SK-N-SH treated with all-trans-retinoic acid at 6 μM for 48 hours (cell line): ENCODE data around the gene CAND1.

Experiments
- ATAC-seq: fragments of 200-7000 bp; cut with Tn5 transposase; 3 replicates; pipeline ENCODE4 v1.9.1; 2020; ENCODE audit warnings: mild to moderate bottlenecking, moderate library complexity
- ARNTL ChIP-seq: fragments of 450-650 bp; formaldehyde crosslinking; IDR thresholded peaks from 2 replicates; pipeline ENCODE4 v1.5.0; 2020; ENCODE audit warnings: low read depth, mild to moderate bottlenecking, moderate library complexity, borderline replicate concordance
- CSDC2 ChIP-seq: fragments of 250-450 bp; sonication (Bioruptor Pico); IDR thresholded peaks from 2 replicates; pipeline ENCODE4 v1.5.0; 2020; ENCODE audit warnings: mild to moderate bottlenecking, moderate library complexity
- GLIS3 ChIP-seq: fragments of 250-450 bp; sonication (Bioruptor Pico); IDR thresholded peaks from 2 replicates; pipeline ENCODE4 v1.5.0; 2020; ENCODE audit warnings: mild to moderate bottlenecking, moderate library complexity
- ISL1 ChIP-seq: fragments of 250-450 bp; sonication (Bioruptor Pico); IDR thresholded peaks from 2 replicates; pipeline ENCODE4 v2.1.2; 2022; ENCODE audit warnings: mild to moderate bottlenecking, moderate library complexity
- PATZ1 ChIP-seq: fragments of 250-450 bp; sonication (Bioruptor Pico); IDR thresholded peaks from 2 replicates; pipeline ENCODE4 v1.8.0; 2020; ENCODE audit warnings: mild to moderate bottlenecking, moderate library complexity, borderline replicate concordance
- POU6F1 ChIP-seq: fragments of 250-450 bp; sonication (Bioruptor Pico); IDR thresholded peaks from 2 replicates; pipeline ENCODE4 v1.8.0; 2021; ENCODE audit warnings: low read depth, mild to moderate bottlenecking, moderate library complexity, borderline replicate concordance
- PPARA ChIP-seq: fragments of 250-450 bp; sonication (Bioruptor Pico); IDR thresholded peaks from 2 replicates; pipeline ENCODE4 v1.5.0; 2020; ENCODE audit warnings: mild to moderate bottlenecking, borderline replicate concordance
- RARB ChIP-seq: fragments of 250-450 bp; sonication (Bioruptor Pico); IDR thresholded peaks from 2 replicates; pipeline ENCODE4 v1.8.0; 2021; ENCODE audit warnings: mild to moderate bottlenecking, moderate library complexity
- SNAI2 ChIP-seq: fragments of 250-450 bp; sonication (Bioruptor Pico); IDR thresholded peaks from 2 replicates; pipeline ENCODE4 v1.5.0; 2020; ENCODE audit warnings: mild to moderate bottlenecking, moderate library complexity
- TOX ChIP-seq: fragments of 250-450 bp; sonication (Bioruptor Pico); IDR thresholded peaks from 2 replicates; pipeline ENCODE4 v1.8.0; 2021; ENCODE audit warnings: mild to moderate bottlenecking, moderate library complexity, borderline replicate concordance
- TSHZ2 ChIP-seq: fragments of 250-450 bp; sonication (Bioruptor Pico); IDR thresholded peaks from 2 replicates; pipeline ENCODE4 v1.5.0; 2020; ENCODE audit warnings: mild to moderate bottlenecking, moderate library complexity
- ZC3H10 ChIP-seq: fragments of 250-450 bp; sonication (Bioruptor Pico); IDR thresholded peaks from 2 replicates; pipeline ENCODE4 v1.5.1; 2021; ENCODE audit warnings: mild to moderate bottlenecking, moderate library complexity
- ZFP3 ChIP-seq: fragments of 250-450 bp; sonication (Bioruptor Pico); IDR thresholded peaks from 2 replicates; pipeline ENCODE4 v1.5.0; 2020; ENCODE audit warnings: mild to moderate bottlenecking, moderate library complexity
- ZFP30 ChIP-seq: fragments of 450-650 bp; formaldehyde crosslinking; IDR thresholded peaks from 2 replicates; pipeline ENCODE4 v1.5.0; 2022; ENCODE audit warnings: mild to moderate bottlenecking, moderate library complexity
- ZNF565 ChIP-seq: fragments of 450-650 bp; formaldehyde crosslinking; conservative IDR thresholded peaks from 2 replicates; pipeline ENCODE4 v1.5.0; 2020; ENCODE audit warnings: low read depth, mild to moderate bottlenecking, moderate library complexity
- ZNF8 ChIP-seq: fragments of 450-650 bp; formaldehyde crosslinking; IDR thresholded peaks from 2 replicates; pipeline ENCODE4 v1.5.0; 2020; ENCODE audit warnings: mild to moderate bottlenecking, moderate library complexity
- TF ChIP-seq, protein P1 (sequence below): fragments of 250-450 bp; sonication (Bioruptor Pico); IDR thresholded peaks from 2 replicates; pipeline ENCODE4 v1.5.1; 2021; ENCODE audit warnings: mild to moderate bottlenecking, moderate library complexity

CAND1 gene

GRCh38 chr12:67367843-67368242 is 98.7 kb downstream of the CAND1 start:
- TF ChIP-seq GLIS3 (CRISPR knock-in tag), result no peak
- no peak for TF ChIP-seq SNAI2 (CRISPR knock-in tag)
- TF ChIP-seq TSHZ2 (CRISPR knock-in tag), result no peak
- TF ChIP-seq, protein P1, sequence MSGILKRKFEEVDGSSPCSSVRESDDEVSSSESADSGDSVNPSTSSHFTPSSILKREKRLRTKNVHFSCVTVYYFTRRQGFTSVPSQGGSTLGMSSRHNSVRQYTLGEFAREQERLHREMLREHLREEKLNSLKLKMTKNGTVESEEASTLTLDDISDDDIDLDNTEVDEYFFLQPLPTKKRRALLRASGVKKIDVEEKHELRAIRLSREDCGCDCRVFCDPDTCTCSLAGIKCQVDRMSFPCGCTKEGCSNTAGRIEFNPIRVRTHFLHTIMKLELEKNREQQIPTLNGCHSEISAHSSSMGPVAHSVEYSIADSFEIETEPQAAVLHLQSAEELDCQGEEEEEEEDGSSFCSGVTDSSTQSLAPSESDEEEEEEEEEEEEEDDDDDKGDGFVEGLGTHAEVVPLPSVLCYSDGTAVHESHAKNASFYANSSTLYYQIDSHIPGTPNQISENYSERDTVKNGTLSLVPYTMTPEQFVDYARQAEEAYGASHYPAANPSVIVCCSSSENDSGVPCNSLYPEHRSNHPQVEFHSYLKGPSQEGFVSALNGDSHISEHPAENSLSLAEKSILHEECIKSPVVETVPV (CRISPR knock-in tag), result no peak
- TF ChIP-seq CSDC2 (CRISPR knock-in tag), result no peak
- no peak for TF ChIP-seq RARB (CRISPR knock-in tag)
- TF ChIP-seq PPARA (CRISPR knock-in tag), result no peak
- TF ChIP-seq ISL1 (CRISPR knock-in tag), result no peak
- TF ChIP-seq ZFP3 (CRISPR knock-in tag), result no peak
- TF ChIP-seq ZFP30 (CRISPR knock-in tag), result no peak
- no peak for TF ChIP-seq ZNF8 (CRISPR knock-in tag)
- TF ChIP-seq ZNF565 (CRISPR knock-in tag), result no peak
- TF ChIP-seq ARNTL (CRISPR knock-in tag), result no peak
- no peak for TF ChIP-seq POU6F1 (CRISPR knock-in tag)
- TF ChIP-seq TOX, result no peak
- no peak for TF ChIP-seq ZC3H10 (CRISPR knock-in tag)
- TF ChIP-seq PATZ1 (CRISPR knock-in tag), result no peak
- no peak for ATAC-seq
